HepG2 (cell line): Measurements from ENCODE around the gene FGF21. TPM values are rescaled to one million over a fixed set of nuclear protein-coding genes. Genes with fewer than 3 reads are reported as not detected.

Experiments used
- ATAC-seq: fragments of 200-7000 bp; cut with Tn5 transposase; 3 replicates; pipeline ENCODE4 v1.9.1; 2020; ENCODE audit warnings: mild to moderate bottlenecking, moderate library complexity
- BruUV-seq: library from RNA; stranded (reverse); fragments of 400-500 nt; replicated peaks from 2 replicates; lab custom pipeline; 2021; lab: Mats Ljungman, UMichigan
- CTCF ChIA-PET: fragments of 300-600 bp; formaldehyde crosslinking; extraction: SDS; loops from one replicate; lab custom pipeline; 2021; ENCODE audit warnings: low total read pairs, inconsistent platforms, low intra/inter-chr PET ratio; lab: Yijun Ruan, JAX
- POLR2A ChIA-PET: fragments of 350-600 bp; sonication (Branson Sonifier 250); formaldehyde crosslinking; loops from one replicate; lab custom pipeline; 2020; ENCODE audit warnings: antibody characterized with exemption, inconsistent platforms; lab: Yijun Ruan, JAX
- DNase-seq: peaks from one replicate; pipeline ENCODE4 v3.0.0-alpha.2; 2015; ENCODE audit warnings: low spot score
- FAIRE-seq: peaks from 3 replicates; lab custom pipeline; 2011; peaks lifted over from hg19 to GRCh38; lab: Jason Lieb, UNC
- H2AFZ ChIP-seq: one replicate; pipeline ENCODE4 v1.6.1; 2011; ENCODE audit warnings: low read length, inconsistent platforms
- H3K27ac ChIP-seq: fragments of 300-600 bp; 3 replicates; pipeline ENCODE4 v1.8.0; 2011; ENCODE audit warnings: mixed run types, mild to moderate bottlenecking, mixed read lengths, low read length, inconsistent platforms; ENCODE audit not compliant: insufficient read depth; ENCODE audit errors: extremely low read length
- H3K27me3 ChIP-seq, 2 experiments: fragments of 200-600 bp in 1 of 2; 2 replicates in 1 of 2; 3 replicates in 1 of 2; pipeline versions ENCODE4 v1.6.0 to v1.8.0; 2011; ENCODE audit warnings: low read length in 2 of 2, mild to moderate bottlenecking in 2 of 2, moderate library complexity in 2 of 2, inconsistent platforms in 1 of 2; ENCODE audit not compliant: insufficient read depth in 2 of 2, control insufficient read depth in 1 of 2
- H3K36me3 ChIP-seq, 2 experiments: fragments of 200-600 bp in 1 of 2; replicated peaks in 1 of 2; 2 replicates in 1 of 2; 3 replicates in 1 of 2; pipeline versions ENCODE4 v1.5.1 to v1.8.0; 2011; ENCODE audit warnings: low read length in 2 of 2, inconsistent platforms in 1 of 2; ENCODE audit not compliant: insufficient read depth in 2 of 2, control insufficient read depth in 1 of 2
- H3K4me1 ChIP-seq: 2 replicates; pipeline ENCODE4 v1.5.1; 2012; ENCODE audit warnings: low read length, inconsistent platforms; ENCODE audit not compliant: insufficient read depth
- H3K4me2 ChIP-seq: 2 replicates; pipeline ENCODE4 v1.6.0; 2011; ENCODE audit warnings: low read depth, low read length, inconsistent platforms
- H3K4me3 ChIP-seq, 3 experiments: fragments of 200-600 bp in 1 of 3; sonication (generic), shearing (Covaris generic) in 1 of 3; replicated peaks in 1 of 3; 2 replicates each; pipeline ENCODE4 v1.5.1; 2011 to 2016; ENCODE audit warnings: low read length in 3 of 3, inconsistent platforms in 2 of 3, low read depth in 2 of 3, mild to moderate bottlenecking in 2 of 3, control low read depth in 1 of 3, mixed read lengths in 1 of 3; ENCODE audit not compliant: insufficient read depth in 1 of 3
- H3K79me2 ChIP-seq: one replicate; pipeline ENCODE4 v1.6.1; 2011; ENCODE audit warnings: low read length, inconsistent platforms; ENCODE audit not compliant: insufficient read depth
- H3K9ac ChIP-seq: 2 replicates; pipeline ENCODE4 v1.6.0; 2011; ENCODE audit warnings: mild to moderate bottlenecking, low read depth, low read length, inconsistent platforms; ENCODE audit not compliant: insufficient read depth
- H3K9me3 ChIP-seq: 2 replicates; pipeline ENCODE4 v1.5.1; 2012; ENCODE audit warnings: mild to moderate bottlenecking, low read length
- H4K20me1 ChIP-seq: 2 replicates; pipeline ENCODE4 v1.6.0; 2011; ENCODE audit warnings: inconsistent platforms, mild to moderate bottlenecking, low read length, moderate library complexity; ENCODE audit not compliant: insufficient read depth
- ATF7 ChIP-seq, 2 experiments: fragments of 450-650 bp in 1 of 2; sonication (generic) in 1 of 2; formaldehyde crosslinking in 1 of 2; IDR thresholded peaks; 2 replicates each; pipeline versions ENCODE4 v1.4.0 to v1.6.1; 2016 to 2020; ENCODE audit warnings: antibody characterized with exemption in 1 of 2, mild to moderate bottlenecking in 1 of 2, missing genetic modification reagents in 1 of 2
- FOXK2 ChIP-seq: fragments of 450-650 bp; IDR thresholded peaks from 2 replicates; pipeline ENCODE4 v1.6.1; 2016
- FOXO4 ChIP-seq: sonication (generic); formaldehyde crosslinking; conservative IDR thresholded peaks from 2 replicates; pipeline ENCODE4 v1.8.1; 2023; ENCODE audit warnings: missing genetic modification reagents
- GABPA ChIP-seq, 2 experiments: IDR thresholded peaks; 2 replicates each; pipeline ENCODE4 v1.6.1; 2011 to 2016; ENCODE audit warnings: low read depth in 2 of 2, low read length in 1 of 2, missing biosample characterization in 1 of 2, missing genetic modification characterization in 1 of 2
- GABPB1 ChIP-seq: IDR thresholded peaks from 2 replicates; pipeline ENCODE4 v1.6.1; 2016; ENCODE audit warnings: mild to moderate bottlenecking, missing genetic modification reagents, moderate library complexity, missing compliant biosample characterization
- GRHL1 ChIP-seq: sonication (generic); formaldehyde crosslinking; conservative IDR thresholded peaks from 2 replicates; pipeline ENCODE4 v1.8.0; 2022; ENCODE audit warnings: missing genetic modification reagents
- IRF2 ChIP-seq: IDR thresholded peaks from 2 replicates; pipeline ENCODE4 v1.6.1; 2018; ENCODE audit warnings: missing genetic modification reagents, missing compliant biosample characterization
- JUN ChIP-seq: sonication (generic); formaldehyde crosslinking; IDR thresholded peaks from 2 replicates; pipeline ENCODE4 v1.4.0; 2020; ENCODE audit warnings: mild to moderate bottlenecking, missing genetic modification reagents
- MZF1 ChIP-seq: sonication (generic); formaldehyde crosslinking; IDR thresholded peaks from 2 replicates; pipeline ENCODE4 v1.8.1; 2023; ENCODE audit warnings: mild to moderate bottlenecking, missing genetic modification reagents, borderline replicate concordance
- PPARG ChIP-seq: conservative IDR thresholded peaks from 2 replicates; pipeline ENCODE4 v1.6.1; 2016; ENCODE audit warnings: missing biosample characterization, missing genetic modification reagents
- SATB2 ChIP-seq: sonication (generic); formaldehyde crosslinking; IDR thresholded peaks from 2 replicates; pipeline ENCODE4 v1.5.0; 2020; ENCODE audit warnings: missing genetic modification reagents
- SKI ChIP-seq: fragments of 450-650 bp; IDR thresholded peaks from one replicate; pipeline ENCODE4 v1.6.1; 2018; ENCODE audit warnings: mild to moderate bottlenecking; ENCODE audit not compliant: partially characterized antibody
- ZBTB21 ChIP-seq: sonication (generic); formaldehyde crosslinking; IDR thresholded peaks from 2 replicates; pipeline ENCODE4 v1.4.0; 2020; ENCODE audit warnings: missing genetic modification reagents
- ZEB1 ChIP-seq: IDR thresholded peaks from 2 replicates; pipeline ENCODE4 v1.6.1; 2012; ENCODE audit warnings: mild to moderate bottlenecking, low read depth, inconsistent platforms; ENCODE audit not compliant: insufficient replicate concordance
- ZNF256 ChIP-seq: sonication (generic); formaldehyde crosslinking; conservative IDR thresholded peaks from 2 replicates; pipeline ENCODE4 v1.4.0; 2020; ENCODE audit warnings: missing genetic modification reagents
- ZNF562 ChIP-seq: sonication (generic); formaldehyde crosslinking; IDR thresholded peaks from 2 replicates; pipeline ENCODE4 v1.8.0; 2022; ENCODE audit warnings: missing genetic modification reagents, borderline replicate concordance
- ZNF644 ChIP-seq: IDR thresholded peaks from 2 replicates; pipeline ENCODE4 v1.6.1; 2016; ENCODE audit warnings: low read depth
- ZNF724P ChIP-seq: sonication (generic); formaldehyde crosslinking; IDR thresholded peaks from 2 replicates; pipeline ENCODE4 v1.8.0; 2022; ENCODE audit warnings: missing genetic modification reagents, borderline replicate concordance
- ZNF891 ChIP-seq: sonication (generic); formaldehyde crosslinking; IDR thresholded peaks from 2 replicates; pipeline ENCODE4 v1.5.0; 2020; ENCODE audit warnings: mild to moderate bottlenecking, missing genetic modification reagents
- ZSCAN9 ChIP-seq: IDR thresholded peaks from 2 replicates; pipeline ENCODE4 v1.6.1; 2016; ENCODE audit warnings: borderline replicate concordance
- WGBS: methylation state at CpG from one replicate; pipeline ENCODE4 v1.1.6; 2017; ENCODE audit warnings: low lambda C conversion rate; 5-methylcytosine and 5-hydroxymethylcytosine counted together
- in situ Hi-C: cut with HindIII; loops from 2 replicates; pipeline ENCODE4 v1.10.0; 2017; ENCODE audit warnings: low pct_unique_long_range_greater_than_20kb; ENCODE audit not compliant: extremely low pct_ligation_motif_present
- intact Hi-C: fragments of 100-400 bp; cut with micrococcal nuclease; formaldehyde crosslinking; loops from one replicate; pipeline ENCODE4 v1.10.0; 2022; ENCODE audit not compliant: unreplicated experiment
- polyA plus RNA-seq, 8 experiments: library from polyadenylated mRNA; depleted of rRNA in 3 of 8; stranded (reverse) in 7 of 8; unstranded in 1 of 8; fragments of >200 nt; fragmentation: Illumina TruSeq in 4 of 8; extraction: Trizol in 4 of 8; gene quantifications; 2 replicates each; pipeline versions ENCODE4 v1.2.1 to v1.2.3, GENCODE V29; 2011 to 2016; ENCODE audit warnings: low read depth in 4 of 8, missing spikeins in 1 of 8, mixed read lengths in 1 of 8; ENCODE audit not compliant: insufficient read depth in 1 of 8
- total RNA-seq, 5 experiments: library from RNA; depleted of rRNA; stranded (reverse); fragments of >200 nt; fragmentation: Illumina TruSeq; extraction: Trizol; gene quantifications; 2 replicates each; pipeline ENCODE4 v1.2.3, GENCODE V29; 2016; ENCODE audit warnings: low read depth in 1 of 5

Gene FGF21
- total and polyA plus RNA-seq, 2 of the 13 experiments (the other 11 are each of a cell fraction or from before 2014, with no cell fraction given) = 0.17 TPM; not detected in 1

GRCh38 chr19:48726556-48726955 lies 28.8 kb upstream of the FGF21 start (continued):
- TF ChIP-seq GABPB1 (CRISPR knock-in tag) = peak; percentile 73
- peak; percentile 50 for TF ChIP-seq GABPA (IDR thresholded peaks at IDR 0.05; ENCODE audit: low read depth, low read length)
- peak; percentile 80 for TF ChIP-seq GABPA (CRISPR knock-in tag; IDR thresholded peaks at IDR 0.05; ENCODE audit: low read depth)
- TF ChIP-seq ZEB1 = no peak
- peak; percentile 83 for TF ChIP-seq ATF7 (IDR thresholded peaks at IDR 0.05)
- TF ChIP-seq ATF7 (CRISPR knock-in tag; IDR thresholded peaks at IDR 0.05) = no peak
- no peak for TF ChIP-seq ZNF562 (CRISPR knock-in tag)
- TF ChIP-seq ZBTB21 (CRISPR knock-in tag) = peak; percentile 93
- TF ChIP-seq, all 625 proteins: peak for 6

GRCh38 chr19:48728911-48729664 lies 26.2 kb upstream of the FGF21 start:
- TF ChIP-seq FOXO4 (CRISPR knock-in tag) (no peak), ZNF644 (CRISPR knock-in tag) (no peak), ZBTB21 (CRISPR knock-in tag) (no peak), ZSCAN9 (CRISPR knock-in tag) (no peak), SKI (no peak), ZNF891 (CRISPR knock-in tag) (no peak), ZNF724P (CRISPR knock-in tag) (no peak), JUN (CRISPR knock-in tag) (no peak), IRF2 (CRISPR knock-in tag) (no peak), FOXK2 (no peak), PPARG (CRISPR knock-in tag) (no peak), MZF1 (no peak), GRHL1 (CRISPR knock-in tag) (no peak), SATB2 (no peak), ZNF256 (no peak)
- Histone ChIP-seq H3K27me3 (no peaks in the 10 kb centered on the region), H2AFZ (no peak overlapping the region), H3K36me3 (no peaks in the 10 kb centered on the region), H3K79me2 (no peaks in the 10 kb centered on the region), H3K9ac (no peak overlapping the region), H3K4me1 (peaks cover 13% of the 10 kb centered on the region), H3K4me3 (no peak overlapping the region), H4K20me1 (no peaks in the 10 kb centered on the region), H3K27ac (no peak overlapping the region), H3K4me2 (no peak overlapping the region), H3K9me3 (no peaks in the 10 kb centered on the region)
- in situ Hi-C loops = no loop called here
- 89% methylated on average over 33 of the region's 77 CpGs for WGBS
- no peak for DNase-seq
- no peak for FAIRE-seq
- no TSS peak for BruUV-seq
- intact Hi-C loops = no loop called here
- ChIA-PET CTCF (no interaction called here), POLR2A (no interaction called here)
- no peak for ATAC-seq
